AG20443 (cell line): ENCODE data around the gene BCKDHB.
A peak's percentile ranks its signal among the peaks of the same experiment; 100 is the strongest.
"Not testable (repeated sequence)": the region's sequence is repeated elsewhere in the genome, so short reads cannot be mapped to it uniquely, and the experiment has no call there.

Experiments
- DNase-seq: peaks from one replicate; pipeline ENCODE4 v3.0.0; 2012; ENCODE audit warnings: low spot score, mixed read lengths

The BCKDHB gene

DNA sequence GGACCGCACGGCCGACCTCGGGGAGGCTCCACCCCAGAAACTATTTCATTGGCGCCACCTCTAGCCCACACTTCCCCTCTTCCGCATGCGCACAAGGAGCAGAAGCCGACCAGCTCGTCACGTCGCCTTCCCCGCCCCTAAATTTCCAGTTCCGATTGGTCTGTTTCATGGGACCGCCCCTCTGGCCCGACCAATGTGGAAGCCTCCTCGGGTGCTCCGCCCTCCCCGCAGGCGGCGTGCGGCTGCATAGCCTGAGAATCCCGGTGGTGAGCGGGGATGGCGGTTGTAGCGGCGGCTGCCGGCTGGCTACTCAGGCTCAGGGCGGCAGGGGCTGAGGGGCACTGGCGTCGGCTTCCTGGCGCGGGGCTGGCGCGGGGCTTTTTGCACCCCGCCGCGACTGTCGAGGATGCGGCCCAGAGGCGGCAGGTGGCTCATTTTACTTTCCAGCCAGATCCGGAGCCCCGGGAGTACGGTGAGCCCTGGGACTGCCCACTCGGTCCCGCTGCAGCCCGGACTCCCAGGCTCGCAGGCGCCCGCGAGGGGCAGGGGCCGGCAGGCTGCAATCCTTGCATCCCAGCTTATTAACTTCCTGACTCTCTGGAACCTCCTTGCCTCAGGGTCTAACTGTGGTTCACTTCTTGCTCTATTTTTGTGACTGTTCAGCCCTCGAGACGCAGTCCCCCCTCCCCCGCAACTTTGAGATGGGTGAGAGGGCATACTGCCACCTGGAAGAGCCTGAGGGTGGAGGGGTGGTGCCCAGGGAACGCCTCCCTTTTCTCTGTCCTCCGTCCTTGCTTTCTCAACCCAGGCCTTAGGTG, at the start of gene BCKDHB:
Gene BCKDHB, plus strand, starts transcription at position 254 of the 818 bp plus-strand sequence. Its CDS starts 23 bp downstream, at position 277.
- peak; percentile 99 for DNase-seq

DNA sequence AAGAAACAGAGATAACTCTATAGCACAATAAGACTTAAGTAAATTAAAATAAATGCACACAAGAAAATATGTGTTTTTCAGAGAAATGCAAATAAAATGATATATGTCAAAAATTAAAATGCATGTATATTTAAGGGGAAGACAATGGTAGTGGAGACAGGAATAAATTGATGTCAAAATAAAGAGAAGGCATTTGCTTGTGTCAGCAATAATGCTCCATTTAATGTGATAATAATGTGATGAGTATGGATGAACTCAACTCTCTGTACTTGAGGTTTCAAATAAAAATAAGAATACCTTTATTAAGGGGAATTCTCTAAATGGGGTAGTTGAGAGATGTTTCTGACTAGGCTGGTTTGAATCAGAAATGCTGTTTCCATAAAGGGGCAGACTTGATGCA, 45.7 kb upstream of the BCKDHB start:
- DNase-seq: no peak

DNA sequence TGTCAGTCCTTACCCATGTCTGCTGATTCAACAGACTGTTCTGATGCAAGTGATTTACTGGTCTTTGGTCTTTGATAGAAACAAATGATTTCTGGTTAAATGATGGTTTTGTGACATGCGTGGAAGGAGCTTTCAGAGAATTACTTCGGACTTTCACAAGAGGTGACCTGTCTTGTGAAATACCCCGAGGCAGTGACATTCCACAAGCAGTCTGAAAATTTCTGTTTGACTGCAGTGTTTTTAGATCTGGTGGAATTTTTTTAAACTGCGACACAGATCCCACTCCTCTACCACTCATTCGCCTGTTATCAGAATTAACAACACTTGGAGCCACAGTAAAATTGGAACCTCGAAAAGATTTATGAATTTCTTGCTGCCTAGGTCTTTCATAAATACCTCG, 38.3 kb upstream of the BCKDHB start:
- not testable (repeated sequence) for DNase-seq

DNA sequence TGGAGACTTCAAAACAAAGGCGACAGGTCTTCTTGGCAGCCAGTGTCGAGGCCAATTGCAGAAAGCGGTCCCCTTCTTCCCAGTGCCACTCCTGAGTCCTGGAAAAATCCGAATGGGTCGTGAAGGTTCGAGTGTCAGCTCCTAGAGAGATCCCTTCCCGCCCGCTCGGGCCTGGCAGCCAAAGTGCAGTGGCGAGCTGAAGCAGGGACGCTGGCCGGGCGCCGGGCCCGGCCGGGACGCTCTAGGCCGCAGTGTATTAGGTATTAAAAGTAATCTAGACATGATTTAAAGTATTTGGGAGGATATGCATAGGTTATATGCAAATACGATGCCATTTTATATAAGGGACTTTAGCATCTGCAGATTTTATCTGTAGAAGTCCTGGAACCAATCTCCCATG, 36.0 kb upstream of the BCKDHB start:
- not testable (repeated sequence) for DNase-seq

DNA sequence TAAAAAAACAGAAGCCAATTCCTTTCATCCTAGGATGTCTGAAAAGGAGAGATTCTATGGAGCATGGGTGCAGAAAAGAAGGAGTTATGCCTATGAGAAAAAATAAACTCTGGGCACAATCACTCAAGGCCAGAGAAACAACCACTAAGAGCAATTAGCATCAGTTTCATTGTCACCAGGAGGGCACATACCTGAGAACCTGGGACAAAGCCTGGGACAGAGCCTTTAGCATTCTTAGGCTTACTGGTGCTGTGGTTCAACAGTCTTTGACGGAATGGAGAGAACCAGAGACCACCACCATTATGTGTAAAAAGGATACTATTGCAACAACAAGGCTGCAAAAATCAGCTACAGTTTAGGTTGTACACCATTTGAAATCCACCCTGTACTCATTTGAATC, 29.4 kb upstream of the BCKDHB start:
- DNase-seq: no peak

DNA sequence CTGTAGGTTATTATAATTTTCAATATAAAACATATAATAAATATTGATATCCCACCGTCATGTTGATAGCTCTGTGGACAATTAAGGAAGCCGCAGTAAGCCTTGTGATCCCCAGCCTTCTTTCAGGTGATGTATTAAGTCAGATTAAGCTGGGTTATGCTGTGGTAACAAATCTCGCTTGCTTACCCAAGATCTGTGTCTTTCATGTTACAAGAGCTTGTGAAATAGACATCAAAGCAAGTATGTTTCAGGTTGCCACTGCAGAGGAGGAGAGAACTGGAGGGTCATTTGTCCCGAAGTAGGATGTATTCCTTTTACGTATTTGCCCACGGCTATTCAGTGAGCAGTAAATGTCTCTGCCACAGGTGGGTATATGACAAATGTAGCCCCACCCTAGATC, 17.8 kb upstream of the BCKDHB start:
- DNase-seq: no peak

DNA sequence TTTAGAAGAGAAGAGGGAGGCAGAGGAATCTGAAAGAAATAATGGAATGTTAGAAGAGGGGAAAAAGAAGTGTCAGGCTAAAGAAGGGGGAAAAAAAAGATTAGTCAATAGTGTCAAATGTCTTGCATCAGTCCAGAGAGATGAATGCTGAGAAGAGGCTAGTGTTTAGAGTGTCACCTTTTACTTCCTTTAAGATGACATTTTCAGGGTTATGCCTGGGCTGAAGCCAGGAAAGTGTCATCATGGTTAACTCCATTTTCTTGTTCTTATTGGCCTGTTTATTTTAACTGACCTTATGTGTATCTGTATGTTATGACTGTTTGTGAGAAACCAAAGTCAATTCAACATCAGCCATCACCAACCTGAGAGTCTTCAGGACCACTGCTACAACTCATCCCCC, 15.0 kb upstream of the BCKDHB start:
- DNase-seq: no peak

DNA sequence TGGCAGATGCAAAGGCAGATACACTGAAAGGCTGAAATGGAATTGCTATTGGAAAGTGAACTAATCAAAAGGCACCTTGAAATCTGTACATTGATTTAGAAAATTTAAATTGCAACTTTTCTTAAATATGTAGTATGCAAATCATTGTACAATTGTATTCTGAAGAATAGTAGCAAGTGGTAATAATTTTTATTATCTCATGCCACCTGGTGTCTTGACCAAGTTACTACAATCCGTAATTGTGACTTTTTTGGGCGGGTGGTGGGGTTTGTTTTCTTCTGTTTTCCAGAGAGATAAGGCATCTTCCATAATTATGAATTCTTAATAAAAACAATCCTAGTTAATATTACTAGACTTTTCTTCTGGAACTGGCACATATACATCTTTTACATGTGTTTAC, 12.5 kb upstream of the BCKDHB start:
- DNase-seq: peak; percentile 37

DNA sequence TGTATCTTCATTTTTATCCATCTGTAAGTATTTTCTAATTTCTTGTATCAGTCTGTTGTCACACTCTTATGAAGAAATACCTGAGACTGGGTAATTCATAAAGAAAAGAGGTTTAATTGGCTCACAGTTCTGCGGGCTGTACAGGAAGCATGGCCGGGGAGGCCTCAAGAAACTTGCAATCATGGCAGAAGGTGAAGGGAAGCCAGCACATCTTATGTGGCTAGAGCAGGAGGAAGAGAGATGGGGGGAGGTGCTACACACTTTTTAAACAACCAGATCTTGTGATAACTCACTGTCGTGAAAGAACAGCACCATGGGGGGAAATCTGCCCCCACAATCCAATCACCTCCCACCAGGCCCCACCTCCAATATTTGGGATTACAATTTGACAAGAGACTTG, 10.9 kb upstream of the BCKDHB start:
- no peak for DNase-seq

DNA sequence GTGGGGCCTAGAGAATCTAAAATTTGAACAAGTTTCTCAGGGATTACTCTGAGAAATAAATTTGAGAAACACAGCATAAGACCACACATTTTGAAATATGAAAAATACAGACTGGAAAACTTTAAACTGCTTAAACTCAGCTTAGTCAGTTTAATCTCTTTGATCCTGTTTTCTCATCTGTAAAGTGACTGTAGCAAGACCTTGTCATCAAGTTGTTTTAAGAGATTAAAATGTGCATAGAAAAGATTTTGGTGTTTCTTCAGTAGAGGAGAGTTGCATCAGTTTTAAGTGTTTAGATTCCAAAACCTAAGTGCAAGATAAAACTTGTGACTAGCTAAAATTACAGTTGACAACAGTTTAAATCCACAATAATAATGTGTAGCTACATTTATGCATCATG, 8.1 kb upstream of the BCKDHB start:
- no peak for DNase-seq

DNA sequence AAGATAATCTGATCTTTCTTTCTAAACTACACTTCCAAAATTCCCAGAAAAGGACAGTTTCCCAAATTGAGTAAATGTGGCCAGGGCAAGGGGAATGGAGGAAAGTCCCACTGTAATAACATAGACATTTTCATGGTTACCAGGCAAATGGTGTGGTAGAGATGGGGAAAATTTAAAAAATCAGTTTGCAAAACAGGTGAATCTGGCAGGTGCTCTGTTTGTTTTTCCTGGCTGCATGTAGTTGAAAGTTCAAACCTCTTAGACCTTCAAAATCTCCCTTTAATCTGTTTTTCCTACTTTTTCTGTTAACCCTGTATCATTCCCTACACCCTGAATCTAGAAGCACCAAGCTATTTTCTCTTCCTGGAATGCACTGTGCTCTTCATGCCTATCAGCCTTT, 2.0 kb upstream of the BCKDHB start:
- DNase-seq: no peak

DNA sequence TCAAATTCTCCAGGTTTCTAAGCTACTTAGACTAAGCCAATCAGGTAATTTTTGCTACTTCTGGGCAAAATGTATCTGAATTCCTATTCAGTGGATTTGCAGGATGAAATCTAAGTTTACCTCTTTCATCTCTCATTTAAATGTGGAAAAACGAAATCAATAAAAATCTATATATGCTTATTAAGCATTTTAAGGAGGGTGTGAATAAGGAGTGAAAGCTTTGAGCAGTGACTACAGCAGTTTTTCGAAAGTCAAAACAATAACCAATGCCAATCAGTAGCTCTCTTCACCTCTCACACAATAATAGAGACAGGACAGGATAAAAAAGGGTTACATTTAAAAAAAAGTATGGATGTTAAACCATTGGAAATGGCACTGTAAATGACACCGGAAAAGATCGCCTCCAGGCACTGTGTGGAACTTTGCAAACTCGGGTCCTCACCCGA, 476 bp upstream of the BCKDHB start:
- DNase-seq: no peak

DNA sequence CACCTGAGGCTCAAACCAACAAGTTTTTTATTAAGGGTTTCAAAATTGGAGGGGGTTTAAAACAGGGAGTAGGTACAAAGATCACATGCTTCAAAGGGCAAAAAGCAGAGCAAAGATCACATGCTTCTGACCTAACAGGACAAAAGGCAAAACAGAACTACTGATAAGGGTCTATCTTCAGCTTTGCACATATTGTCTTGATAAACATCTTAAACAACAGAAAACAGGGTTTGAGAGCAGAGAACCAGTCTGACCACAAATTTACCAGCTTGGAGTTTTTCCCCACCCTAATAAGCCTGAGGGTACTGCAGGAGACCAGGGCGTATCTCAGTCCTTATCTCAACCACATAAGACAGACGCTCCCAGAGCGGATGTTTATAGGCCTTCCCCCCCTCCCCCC, 16.1 kb downstream of the BCKDHB start:
- not testable (repeated sequence) for DNase-seq

DNA sequence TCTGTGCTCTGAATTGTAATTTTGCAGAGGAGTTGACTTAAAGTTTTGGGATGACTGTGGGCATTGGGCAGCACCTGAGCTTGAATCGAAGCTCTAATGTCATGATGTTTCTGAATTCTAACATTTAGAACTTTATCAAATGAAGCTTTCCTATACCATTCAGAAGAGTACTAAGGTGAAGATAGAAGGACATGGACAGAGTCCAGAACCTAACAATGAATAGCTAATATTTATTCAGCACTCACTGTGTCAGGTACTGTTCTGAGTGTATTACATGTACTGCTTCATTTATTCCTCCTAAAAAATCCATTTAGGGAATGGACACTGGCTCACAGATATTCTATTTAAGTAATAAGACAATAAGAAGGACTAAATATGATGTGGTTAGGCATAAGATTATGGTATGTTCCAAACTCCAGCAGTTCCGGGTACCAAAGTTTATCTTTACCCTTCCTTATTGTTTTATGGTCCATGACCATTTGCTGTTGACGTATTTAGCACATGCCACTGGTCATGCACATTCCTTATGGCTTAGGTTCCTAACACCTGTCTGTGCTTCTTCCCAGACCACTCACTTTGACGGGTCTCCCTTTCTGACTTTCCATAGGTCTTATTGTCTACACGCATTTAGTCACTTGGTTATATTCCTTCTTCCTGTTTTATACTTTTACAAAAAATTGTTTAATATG, 20.3 kb downstream of the BCKDHB start:
- no peak for DNase-seq

DNA sequence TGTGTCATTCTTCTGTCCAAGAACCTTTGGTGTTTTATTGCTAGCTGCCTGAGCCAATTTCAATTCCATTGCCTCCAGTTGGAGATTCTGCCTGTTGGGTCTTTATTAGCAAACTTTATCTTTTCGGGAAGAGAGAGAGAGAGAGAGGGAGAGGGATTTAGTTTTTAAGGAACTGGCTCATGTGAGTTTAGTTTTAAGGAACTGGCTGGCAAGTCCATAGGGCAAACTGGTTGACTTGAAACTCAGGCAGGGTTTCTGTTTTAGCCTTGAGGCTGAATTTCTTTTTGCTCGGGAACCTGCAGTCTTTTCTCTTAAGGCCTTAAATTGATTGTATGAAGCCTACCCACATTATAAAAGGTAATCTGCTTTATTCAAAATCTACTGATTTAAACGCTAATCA, 23.0 kb downstream of the BCKDHB start:
- no peak for DNase-seq

DNA sequence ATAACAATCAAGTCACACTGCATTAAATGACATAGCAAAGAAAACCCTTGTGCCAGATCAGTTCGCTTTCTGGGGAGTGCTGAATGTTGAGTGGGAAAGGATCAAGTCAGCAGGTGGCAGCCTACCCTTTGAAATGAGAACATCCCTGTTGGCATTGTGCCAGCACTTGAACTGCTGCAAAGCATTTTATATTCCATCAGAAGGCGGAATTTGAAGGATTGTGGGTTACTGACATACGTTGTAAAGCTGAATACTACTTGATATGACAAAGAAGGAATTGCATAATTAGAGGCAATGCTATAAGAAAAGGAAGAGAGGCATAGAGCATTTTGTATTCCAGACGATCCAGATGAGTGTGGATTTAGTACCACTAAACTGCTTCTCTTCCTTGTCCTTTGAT, 26.5 kb downstream of the BCKDHB start:
- peak; percentile 50 for DNase-seq

DNA sequence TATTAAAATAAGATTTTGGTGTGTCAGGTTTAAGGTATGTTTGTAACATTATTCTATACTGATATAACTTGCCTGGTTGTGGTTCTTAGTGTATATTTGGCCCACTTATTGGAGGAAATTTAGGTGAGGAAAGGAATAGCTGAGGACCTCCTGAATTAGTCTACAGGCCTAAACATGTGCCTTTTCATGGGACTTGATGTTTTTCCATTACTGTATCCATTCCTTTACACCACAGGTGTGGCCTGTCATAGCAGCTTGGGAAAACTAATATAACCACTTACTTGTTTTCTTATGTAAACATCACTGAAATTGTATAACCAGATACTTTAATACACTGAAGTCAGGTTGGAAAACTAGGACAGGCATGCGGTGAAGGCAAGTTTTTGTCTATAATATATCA, 27.6 kb downstream of the BCKDHB start:
- DNase-seq: no peak

DNA sequence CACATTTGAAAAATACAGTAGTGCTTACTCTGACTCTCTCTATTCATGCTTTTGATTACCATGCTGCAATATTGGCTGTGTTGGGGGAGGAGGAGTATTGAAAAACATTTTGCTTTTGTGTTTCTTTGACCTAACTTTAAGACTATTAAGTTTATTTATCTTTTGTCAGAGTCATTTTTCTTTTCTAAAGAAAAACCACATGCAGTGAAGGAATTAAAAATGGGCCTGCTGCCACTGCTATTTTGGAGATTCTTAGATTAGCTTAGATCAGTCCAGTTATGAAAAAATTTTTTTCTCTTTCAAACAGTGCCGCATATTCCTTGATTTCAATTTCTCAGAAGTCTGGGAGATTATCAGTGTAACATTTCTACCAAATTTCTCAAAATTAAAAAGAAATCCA, 36.1 kb downstream of the BCKDHB start:
- no peak for DNase-seq

DNA sequence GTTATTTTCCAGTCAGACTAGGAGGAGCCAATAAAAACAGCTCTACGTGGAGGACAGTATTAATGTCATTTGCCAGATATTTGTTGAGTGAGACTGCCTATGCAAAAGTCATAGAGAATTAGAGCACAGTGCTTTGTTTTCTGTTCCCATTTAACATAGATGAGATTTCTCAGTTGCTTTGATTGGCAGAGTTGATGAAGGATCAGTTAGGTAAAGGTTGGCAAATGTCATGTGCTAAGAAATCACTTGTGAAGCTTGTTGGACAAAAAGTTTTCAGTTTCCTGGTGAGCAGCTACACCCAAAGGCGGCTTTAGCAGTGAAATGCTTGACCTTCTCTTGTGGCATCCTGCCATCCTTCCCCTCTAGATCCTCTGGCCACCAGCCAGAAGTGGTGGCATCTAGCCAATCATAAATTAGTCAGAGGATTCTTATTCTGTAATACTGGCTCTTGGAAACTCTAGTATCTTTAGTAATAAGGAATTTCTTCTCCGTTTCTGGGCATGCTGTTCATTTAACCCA, 37.0 kb downstream of the BCKDHB start:
- DNase-seq: peak; percentile 72

DNA sequence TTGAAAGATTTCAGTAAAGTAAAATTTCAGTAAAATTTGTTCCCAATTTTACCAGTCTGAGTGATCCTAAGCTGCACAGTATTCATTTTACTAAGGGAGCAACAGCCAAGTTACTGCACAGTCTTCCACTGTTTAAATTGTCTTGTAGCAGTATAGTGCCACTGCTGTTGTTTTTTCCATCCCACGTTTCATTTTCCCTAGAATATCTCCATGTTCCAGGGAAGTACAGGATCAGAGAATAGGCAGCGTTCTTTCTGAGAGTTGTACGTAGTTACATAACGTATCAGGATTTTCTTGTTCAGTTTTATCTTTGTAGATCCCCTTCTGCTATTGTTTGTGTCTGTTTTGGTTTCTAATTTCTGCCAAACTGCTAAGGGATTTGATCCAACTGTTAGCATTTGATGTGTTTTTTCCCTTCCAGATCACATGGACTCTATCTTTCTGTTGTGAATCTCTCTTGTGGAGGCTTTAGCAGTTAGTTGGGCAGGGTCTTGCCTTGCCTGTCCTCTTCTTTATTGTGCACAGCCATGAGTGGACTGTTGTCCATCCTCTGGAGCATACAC, 38.4 kb downstream of the BCKDHB start:
- no peak for DNase-seq

DNA sequence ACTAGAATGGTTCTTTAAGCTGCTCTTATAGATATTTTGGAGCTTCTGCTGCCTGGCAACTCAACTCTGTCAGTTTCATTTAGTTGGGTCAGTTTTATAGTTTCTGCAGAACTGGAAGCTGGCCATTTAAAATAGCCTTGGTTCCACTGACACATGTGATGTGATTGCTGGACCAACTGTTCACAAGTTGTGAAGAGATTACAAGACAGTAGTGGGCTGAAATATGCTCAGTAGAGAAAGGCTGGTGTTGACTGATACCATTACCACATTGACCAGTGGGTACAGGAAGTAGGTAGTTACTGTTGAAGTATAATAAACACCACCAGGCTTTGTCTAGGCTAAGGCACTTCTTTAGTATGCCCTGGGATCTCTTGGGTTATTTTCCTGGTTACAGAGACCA, 39.0 kb downstream of the BCKDHB start:
- DNase-seq: no peak

DNA sequence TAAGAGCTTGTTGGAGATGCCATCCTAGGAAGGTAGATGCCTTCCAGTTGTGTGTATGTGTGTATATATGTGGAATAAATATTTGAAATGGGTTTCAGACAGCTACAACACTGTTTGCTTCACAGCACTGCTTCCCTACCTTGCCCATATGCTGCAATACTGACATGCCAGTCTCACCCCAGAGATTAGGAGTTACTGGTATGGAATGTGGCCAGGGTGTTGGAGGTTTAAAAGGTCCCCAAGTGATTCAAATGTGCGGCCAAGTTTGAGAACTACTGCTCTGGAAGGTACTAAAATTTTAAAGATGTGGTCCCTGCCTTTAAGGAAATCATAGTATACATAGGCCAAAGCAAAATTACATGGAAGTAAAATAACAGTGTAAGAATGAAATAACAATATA, 39.5 kb downstream of the BCKDHB start:
- no peak for DNase-seq

DNA sequence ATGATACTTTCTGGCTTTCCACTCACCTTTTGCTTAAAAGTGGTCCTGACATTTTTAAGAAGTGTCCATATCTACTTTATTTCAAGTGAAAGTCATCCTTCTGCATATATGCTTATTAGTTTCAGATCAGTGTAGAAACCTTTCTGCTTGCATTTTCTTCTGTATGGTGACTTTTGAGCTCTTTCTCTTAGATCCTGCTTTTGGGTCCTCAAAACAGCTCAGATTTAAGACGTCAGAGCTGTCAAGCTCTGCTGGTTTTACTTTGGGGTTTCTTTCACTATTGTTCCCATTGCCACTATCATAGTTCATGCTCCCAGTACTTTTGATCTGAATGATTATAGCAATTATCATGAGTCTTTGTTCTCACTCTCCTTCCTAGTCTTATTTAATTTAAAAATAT, 41.7 kb downstream of the BCKDHB start:
- DNase-seq: no peak
